Endothelial cell (in vitro differentiated cells): ENCODE results near the gene HSPA2. TPM values are rescaled to one million over a fixed set of nuclear protein-coding genes. Genes with fewer than 3 reads are reported as not detected.
A peak's percentile ranks its signal among the peaks of the same experiment; 100 is the strongest.

ENCODE experiments used
- DNase-seq: peaks from one replicate; pipeline ENCODE4 v3.0.0; 2021; ENCODE audit warnings: low spot score
- H3K27ac Mint-ChIP-seq: one replicate; pipeline ENCODE4 v1.8.0; 2021; ENCODE audit warnings: mixed read lengths, inconsistent platforms; ENCODE audit not compliant: unreplicated experiment
- H3K27me3 Mint-ChIP-seq: one replicate; pipeline ENCODE4 v1.8.0; 2021; ENCODE audit warnings: mild to moderate bottlenecking, moderate library complexity, mixed read lengths, inconsistent platforms; ENCODE audit not compliant: unreplicated experiment
- H3K36me3 Mint-ChIP-seq: one replicate; pipeline ENCODE4 v1.8.0; 2021; ENCODE audit warnings: mild to moderate bottlenecking, low read depth, mixed read lengths, inconsistent platforms; ENCODE audit not compliant: unreplicated experiment
- H3K4me1 Mint-ChIP-seq: one replicate; pipeline ENCODE4 v1.8.0; 2021; ENCODE audit warnings: mild to moderate bottlenecking, mixed read lengths, inconsistent platforms; ENCODE audit not compliant: unreplicated experiment
- H3K4me3 Mint-ChIP-seq: one replicate; pipeline ENCODE4 v1.8.0; 2021; ENCODE audit warnings: mild to moderate bottlenecking, mixed read lengths, inconsistent platforms; ENCODE audit not compliant: unreplicated experiment
- H3K9me3 Mint-ChIP-seq: one replicate; pipeline ENCODE4 v1.8.0; 2021; ENCODE audit warnings: mixed read lengths, inconsistent platforms; ENCODE audit not compliant: unreplicated experiment
- total RNA-seq: library from RNA; stranded (reverse); fragmentation: NEBNext Ultra II Directional; extraction: Animal tissue kit (Norgen Biotek cat#: 25700); gene quantifications from one replicate; pipeline ENCODE4 v1.2.1, GENCODE V29; 2021; ENCODE audit not compliant: unreplicated experiment
- TF ChIP-seq, protein P1 (sequence below): fragments of 200-600 bp; sonication (generic); IDR thresholded peaks from one replicate; pipeline ENCODE4 v1.5.0; 2021; ENCODE audit warnings: antibody characterized with exemption; ENCODE audit not compliant: unreplicated experiment

Gene HSPA2
- total RNA-seq, 1 donor from 2014 or later: 9.4 TPM

DNA sequence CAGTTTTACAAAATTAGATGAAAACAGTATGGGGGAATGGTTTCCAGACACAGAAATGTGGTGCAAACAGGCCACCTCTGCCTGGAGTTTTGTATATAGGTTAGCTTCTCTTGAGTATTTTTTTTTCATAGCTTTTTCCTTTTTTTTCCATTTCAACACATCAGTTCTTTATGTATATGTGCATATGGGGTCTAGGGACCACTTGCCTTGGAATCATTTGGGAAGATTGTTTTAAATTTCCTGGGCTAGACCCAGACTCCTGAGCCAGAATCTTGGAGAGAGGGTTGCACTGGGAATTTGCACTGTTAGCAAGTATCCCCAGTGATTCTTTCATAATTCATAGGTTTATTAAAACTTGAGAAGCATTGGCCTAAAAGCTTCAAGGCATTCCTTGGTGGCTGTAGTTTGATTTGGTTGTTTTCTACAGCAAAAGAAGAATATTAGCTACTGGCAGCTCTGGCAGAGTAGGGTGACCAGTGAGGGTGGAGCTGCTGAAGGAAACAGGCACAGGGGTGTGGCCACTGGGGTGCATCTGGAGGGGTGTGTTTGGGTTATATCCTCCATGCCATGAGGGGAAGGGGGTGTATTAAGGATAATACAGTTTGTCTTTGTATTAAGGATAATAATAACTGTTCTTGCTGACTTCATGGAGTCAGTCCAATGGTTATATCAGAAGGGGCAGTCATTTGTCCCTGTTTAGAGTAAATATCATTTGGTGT is 32.0 kb downstream of the HSPA2 start:
- Mint-ChIP-seq H3K4me3 (no peak overlapping the region), H3K27ac (no peak overlapping the region), H3K27me3 (no peaks in the 10 kb centered on the region), H3K9me3 (no peaks in the 10 kb centered on the region), H3K4me1 (peaks cover 7% of the 10 kb centered on the region), H3K36me3 (no peaks in the 10 kb centered on the region)
- TF ChIP-seq, protein P1, sequence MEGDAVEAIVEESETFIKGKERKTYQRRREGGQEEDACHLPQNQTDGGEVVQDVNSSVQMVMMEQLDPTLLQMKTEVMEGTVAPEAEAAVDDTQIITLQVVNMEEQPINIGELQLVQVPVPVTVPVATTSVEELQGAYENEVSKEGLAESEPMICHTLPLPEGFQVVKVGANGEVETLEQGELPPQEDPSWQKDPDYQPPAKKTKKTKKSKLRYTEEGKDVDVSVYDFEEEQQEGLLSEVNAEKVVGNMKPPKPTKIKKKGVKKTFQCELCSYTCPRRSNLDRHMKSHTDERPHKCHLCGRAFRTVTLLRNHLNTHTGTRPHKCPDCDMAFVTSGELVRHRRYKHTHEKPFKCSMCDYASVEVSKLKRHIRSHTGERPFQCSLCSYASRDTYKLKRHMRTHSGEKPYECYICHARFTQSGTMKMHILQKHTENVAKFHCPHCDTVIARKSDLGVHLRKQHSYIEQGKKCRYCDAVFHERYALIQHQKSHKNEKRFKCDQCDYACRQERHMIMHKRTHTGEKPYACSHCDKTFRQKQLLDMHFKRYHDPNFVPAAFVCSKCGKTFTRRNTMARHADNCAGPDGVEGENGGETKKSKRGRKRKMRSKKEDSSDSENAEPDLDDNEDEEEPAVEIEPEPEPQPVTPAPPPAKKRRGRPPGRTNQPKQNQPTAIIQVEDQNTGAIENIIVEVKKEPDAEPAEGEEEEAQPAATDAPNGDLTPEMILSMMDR: no peak
- DNase-seq: no peak

DNA sequence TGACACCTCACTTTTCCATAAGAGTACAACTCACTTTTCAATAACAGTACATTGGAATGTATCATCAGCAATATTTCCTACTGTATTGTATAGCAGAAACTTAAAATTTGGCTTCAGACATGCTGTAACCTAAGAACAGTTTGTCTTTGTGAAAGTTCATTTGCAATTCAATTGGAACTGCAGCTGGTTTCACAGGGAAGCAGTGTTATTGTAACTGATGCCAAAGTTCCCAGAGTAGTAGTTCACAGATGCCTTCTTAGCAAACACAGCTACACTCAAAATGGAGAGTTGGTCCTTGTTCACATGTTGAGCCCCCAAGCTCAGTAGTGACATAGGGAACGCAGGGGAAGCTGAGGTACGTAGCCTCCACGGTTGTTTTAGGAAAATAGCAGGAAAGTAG is 32.6 kb downstream of the HSPA2 start:
- H3K4me3 Mint-ChIP-seq: no peak overlapping the region
- TF ChIP-seq, protein P1: no peak
- no peak overlapping the region for H3K27ac Mint-ChIP-seq
- H3K27me3 Mint-ChIP-seq: peaks cover under 1% of the 10 kb centered on the region
- peaks cover 7% of the 10 kb centered on the region for H3K4me1 Mint-ChIP-seq
- no peaks in the 10 kb centered on the region for H3K36me3 Mint-ChIP-seq
- no peak for DNase-seq
- no peaks in the 10 kb centered on the region for H3K9me3 Mint-ChIP-seq

DNA sequence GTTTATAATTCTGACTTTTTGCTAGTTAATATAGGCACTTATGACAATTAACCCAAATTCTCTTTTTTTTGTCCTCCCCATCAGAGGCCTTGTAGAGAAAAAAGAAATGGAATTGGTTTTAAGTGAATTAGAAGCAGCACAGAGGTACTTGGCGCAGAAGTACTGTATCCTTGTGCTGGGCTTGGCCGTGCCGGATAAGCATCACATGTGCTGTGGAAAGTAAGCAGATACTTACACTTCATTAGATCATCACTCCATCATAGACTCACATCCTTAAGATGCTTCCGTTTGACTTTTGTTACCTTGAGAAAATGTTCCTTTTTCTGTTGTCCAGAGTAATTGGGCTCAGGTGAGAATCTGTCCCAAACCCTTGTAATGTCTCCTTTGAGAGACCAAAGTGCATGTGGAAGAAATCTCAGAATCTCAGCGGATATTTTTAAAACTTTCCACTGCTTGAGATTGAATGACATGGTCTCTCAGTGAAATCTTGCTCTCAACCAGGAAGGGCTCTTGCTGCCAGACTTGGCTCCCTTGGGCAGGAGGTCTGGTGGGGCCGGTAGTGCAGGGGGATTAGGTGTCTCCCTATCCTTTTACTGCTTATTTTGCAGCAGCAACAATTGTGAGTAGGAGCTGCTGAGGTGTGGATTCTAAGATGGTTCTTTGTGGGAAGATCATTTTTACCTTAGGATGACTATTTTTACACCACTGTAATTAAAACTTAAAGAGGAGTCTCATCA is 34.0 kb downstream of the HSPA2 start:
- Mint-ChIP-seq H3K4me3 (no peak overlapping the region), H3K27ac (no peak overlapping the region), H3K36me3 (no peaks in the 10 kb centered on the region), H3K27me3 (peaks cover 2% of the 10 kb centered on the region), H3K9me3 (no peaks in the 10 kb centered on the region), H3K4me1 (peaks cover 9% of the 10 kb centered on the region)
- DNase-seq: no peak
- TF ChIP-seq, protein P1: no peak

DNA sequence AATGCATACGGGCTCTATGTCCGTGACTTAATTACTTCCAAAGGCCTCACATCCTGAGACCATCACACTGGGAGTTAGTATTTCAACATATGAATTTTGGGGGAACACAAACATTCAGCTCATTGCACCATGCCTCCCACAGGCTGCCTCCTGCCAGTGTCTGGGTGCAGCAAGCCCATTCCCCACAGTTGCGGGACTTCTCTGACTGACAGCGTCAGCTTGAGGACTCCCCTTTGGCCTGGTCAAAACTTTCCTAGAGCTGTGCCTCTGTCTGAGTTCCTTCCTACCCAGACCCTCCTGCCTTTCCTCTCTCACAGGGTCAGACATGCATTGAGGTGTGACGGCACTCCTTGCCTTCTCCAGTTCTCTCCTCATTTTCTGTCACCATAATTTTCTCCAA is 36.7 kb downstream of the HSPA2 start:
- H3K27ac Mint-ChIP-seq: no peak overlapping the region
- H3K4me1 Mint-ChIP-seq: peaks cover 27% of the 10 kb centered on the region
- TF ChIP-seq, protein P1: no peak
- H3K27me3 Mint-ChIP-seq: peaks cover 2% of the 10 kb centered on the region
- H3K4me3 Mint-ChIP-seq: no peak overlapping the region
- no peaks in the 10 kb centered on the region for H3K36me3 Mint-ChIP-seq
- no peaks in the 10 kb centered on the region for H3K9me3 Mint-ChIP-seq
- no peak for DNase-seq

DNA sequence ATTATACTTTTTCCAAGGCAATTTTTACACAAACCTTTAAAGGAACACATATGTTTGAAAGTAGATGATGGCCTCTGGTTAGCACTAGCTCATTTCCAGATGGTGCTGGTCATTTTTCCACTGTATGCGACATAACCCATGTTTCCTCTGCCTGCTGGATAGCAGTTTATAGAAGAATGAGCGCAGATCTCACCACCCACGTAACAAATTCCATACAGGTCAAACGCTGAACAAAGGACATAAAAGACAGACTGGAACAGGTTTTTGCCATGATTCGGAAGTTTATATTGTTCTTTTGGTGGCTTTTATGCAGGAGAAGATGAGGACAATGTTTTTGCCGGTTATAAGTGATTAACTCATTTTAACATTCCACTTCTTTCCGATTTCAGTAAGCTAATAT is 39.9 kb downstream of the HSPA2 start:
- no peaks in the 10 kb centered on the region for H3K9me3 Mint-ChIP-seq
- no peak overlapping the region for H3K4me3 Mint-ChIP-seq
- TF ChIP-seq, protein P1: no peak
- H3K27ac Mint-ChIP-seq: peak overlapping the region; percentile 97
- H3K27me3 Mint-ChIP-seq: peaks cover 2% of the 10 kb centered on the region
- no peak for DNase-seq
- H3K36me3 Mint-ChIP-seq: no peaks in the 10 kb centered on the region
- peaks cover 27% of the 10 kb centered on the region for H3K4me1 Mint-ChIP-seq
